Uterus (tissue), 4 donors: Measurements from ENCODE around the gene C1orf94. TPM values are rescaled to one million over a fixed set of nuclear protein-coding genes. Genes with fewer than 3 reads are reported as not detected.
"Not testable (repeated sequence)": the region's sequence is repeated elsewhere in the genome, so short reads cannot be mapped to it uniquely, and the experiment has no call there.

Experiments used
- DNase-seq, 2 donors: peaks; one replicate each; pipeline ENCODE4 v3.0.0-alpha.2; 2019 to 2020
- H3K27ac ChIP-seq, 2 donors: fragments of 200-600 bp; sonication (generic); 1 replicate in 1 of 2; 2 replicates in 1 of 2; pipeline ENCODE4 v1.5.1; 2016 to 2018
- H3K27me3 ChIP-seq, 2 donors: fragments of 200-600 bp; sonication (generic); one replicate each; pipeline ENCODE4 v1.5.1; 2018 to 2019; ENCODE audit warnings: control low read depth in 1 of 2
- H3K36me3 ChIP-seq, 2 donors: fragments of 200-600 bp; sonication (generic); one replicate each; pipeline ENCODE4 v1.5.1; 2019; ENCODE audit warnings: control low read depth in 1 of 2
- H3K4me1 ChIP-seq, 2 donors: fragments of 200-600 bp; sonication (generic); one replicate each; pipeline ENCODE4 v1.5.1; 2018 to 2019; ENCODE audit warnings: control low read depth in 1 of 2
- H3K4me3 ChIP-seq, 2 donors: fragments of 200-600 bp; sonication (generic); 1 replicate in 1 of 2; 2 replicates in 1 of 2; pipeline ENCODE4 v1.5.1; 2018 to 2019; ENCODE audit warnings: mild to moderate bottlenecking in 1 of 2
- H3K9me3 ChIP-seq, 2 donors: fragments of 200-600 bp; sonication (generic); one replicate each; pipeline ENCODE4 v1.5.1; 2019; ENCODE audit warnings: control low read depth in 1 of 2
- POLR2A ChIP-seq, 2 donors: fragments of 450-650 bp; IDR thresholded peaks; one replicate each; pipeline ENCODE4 v1.6.1; 2016; ENCODE audit warnings: antibody characterized with exemption in 2 of 2, mild to moderate bottlenecking in 1 of 2, moderate library complexity in 1 of 2
- intact Hi-C: fragments of 100-400 bp; cut with DNase I; formaldehyde crosslinking; loops from one replicate; pipeline ENCODE4 v1.15.1; 2023; ENCODE audit warnings: low total_unique reads
- total RNA-seq, 4 donors: library from RNA; depleted of rRNA in 3 of 4; stranded (reverse); fragments of >200 nt in 3 of 4; gene quantifications; one replicate each; pipeline versions ENCODE4 v1.1.0 to v1.2.4, GENCODE V29; 2014 to 2023
- TF ChIP-seq, protein P1 (sequence below), 4 experiments: fragments of 200-600 bp in 2 of 4; fragments of 450-650 bp in 2 of 4; sonication (generic) in 2 of 4; IDR thresholded peaks; one replicate each; pipeline ENCODE4 v1.5.1; 2016 to 2019; ENCODE audit warnings: antibody characterized with exemption in 4 of 4, mild to moderate bottlenecking in 2 of 4, moderate library complexity in 1 of 4
- donor health status: DM: yes; HTN: yes; CAD: no.

Gene C1orf94
- total RNA-seq, 4 donors from 2014 or later, result not detected

DNA sequence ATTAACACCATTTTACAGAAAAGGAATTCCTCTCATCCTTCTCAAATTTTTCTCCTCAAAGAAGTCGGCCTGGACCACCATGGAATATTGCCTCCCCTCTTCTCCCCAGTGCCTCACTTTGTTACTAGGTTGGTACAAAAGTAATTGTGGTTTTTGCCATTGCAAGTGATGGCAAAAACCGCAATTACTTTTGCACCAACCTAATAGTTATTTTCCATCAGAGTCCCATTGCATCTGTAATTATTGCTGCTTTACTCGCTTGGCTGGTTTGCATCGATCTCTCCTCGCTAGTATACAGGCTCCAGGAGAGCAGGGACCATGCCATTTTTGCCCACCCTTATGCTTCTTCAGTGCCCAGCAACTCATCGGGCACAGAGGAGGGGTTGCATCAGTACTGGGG, 963 bp upstream of the C1orf94 start:
- no peak overlapping the region for H3K4me3 ChIP-seq
- H3K4me1 ChIP-seq, result no peaks in the 10 kb centered on the region
- no peak for DNase-seq
- intact Hi-C loops, result no loop called here
- H3K36me3 ChIP-seq, result no peaks in the 10 kb centered on the region
- peaks cover 7 to 20% of the 10 kb centered on the region in 2 donors for H3K27me3 ChIP-seq
- no peak for TF ChIP-seq POLR2A (IDR thresholded peaks at IDR 0.05)
- TF ChIP-seq, protein P1, sequence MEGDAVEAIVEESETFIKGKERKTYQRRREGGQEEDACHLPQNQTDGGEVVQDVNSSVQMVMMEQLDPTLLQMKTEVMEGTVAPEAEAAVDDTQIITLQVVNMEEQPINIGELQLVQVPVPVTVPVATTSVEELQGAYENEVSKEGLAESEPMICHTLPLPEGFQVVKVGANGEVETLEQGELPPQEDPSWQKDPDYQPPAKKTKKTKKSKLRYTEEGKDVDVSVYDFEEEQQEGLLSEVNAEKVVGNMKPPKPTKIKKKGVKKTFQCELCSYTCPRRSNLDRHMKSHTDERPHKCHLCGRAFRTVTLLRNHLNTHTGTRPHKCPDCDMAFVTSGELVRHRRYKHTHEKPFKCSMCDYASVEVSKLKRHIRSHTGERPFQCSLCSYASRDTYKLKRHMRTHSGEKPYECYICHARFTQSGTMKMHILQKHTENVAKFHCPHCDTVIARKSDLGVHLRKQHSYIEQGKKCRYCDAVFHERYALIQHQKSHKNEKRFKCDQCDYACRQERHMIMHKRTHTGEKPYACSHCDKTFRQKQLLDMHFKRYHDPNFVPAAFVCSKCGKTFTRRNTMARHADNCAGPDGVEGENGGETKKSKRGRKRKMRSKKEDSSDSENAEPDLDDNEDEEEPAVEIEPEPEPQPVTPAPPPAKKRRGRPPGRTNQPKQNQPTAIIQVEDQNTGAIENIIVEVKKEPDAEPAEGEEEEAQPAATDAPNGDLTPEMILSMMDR (IDR thresholded peaks at IDR 0.05), result no peak
- no peaks in the 10 kb centered on the region for H3K9me3 ChIP-seq
- no peak overlapping the region for H3K27ac ChIP-seq

DNA sequence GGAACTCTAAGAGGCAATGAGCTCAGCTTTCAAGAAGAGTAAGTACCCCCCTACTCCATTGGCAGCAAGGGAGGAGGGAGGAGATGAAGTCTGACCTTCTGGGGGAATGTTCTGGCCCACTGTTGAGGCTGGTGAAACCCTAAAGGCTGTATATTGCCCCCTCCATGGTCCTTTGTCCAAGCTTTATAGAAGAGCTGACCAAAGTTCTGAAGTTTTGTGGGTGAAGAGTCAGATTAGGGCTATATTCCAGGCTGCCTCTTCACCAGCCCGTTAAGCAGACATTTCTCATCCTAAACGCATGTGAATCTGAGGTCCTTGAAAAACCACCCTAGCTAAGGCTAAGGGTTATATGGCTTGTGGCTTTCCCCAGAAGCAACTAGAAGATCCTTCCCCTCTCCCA, 1.4 kb downstream of the C1orf94 start:
- Histone ChIP-seq H3K27ac (no peak overlapping the region), H3K27me3 (peaks cover 7 to 20% of the 10 kb centered on the region in 2 donors), H3K4me1 (no peaks in the 10 kb centered on the region), H3K4me3 (no peak overlapping the region), H3K36me3 (no peaks in the 10 kb centered on the region), H3K9me3 (no peaks in the 10 kb centered on the region)
- DNase-seq, result no peak
- no peak for TF ChIP-seq POLR2A (IDR thresholded peaks at IDR 0.05)
- TF ChIP-seq, protein P1 (IDR thresholded peaks at IDR 0.05), result no peak
- intact Hi-C loops, result no loop called here

DNA sequence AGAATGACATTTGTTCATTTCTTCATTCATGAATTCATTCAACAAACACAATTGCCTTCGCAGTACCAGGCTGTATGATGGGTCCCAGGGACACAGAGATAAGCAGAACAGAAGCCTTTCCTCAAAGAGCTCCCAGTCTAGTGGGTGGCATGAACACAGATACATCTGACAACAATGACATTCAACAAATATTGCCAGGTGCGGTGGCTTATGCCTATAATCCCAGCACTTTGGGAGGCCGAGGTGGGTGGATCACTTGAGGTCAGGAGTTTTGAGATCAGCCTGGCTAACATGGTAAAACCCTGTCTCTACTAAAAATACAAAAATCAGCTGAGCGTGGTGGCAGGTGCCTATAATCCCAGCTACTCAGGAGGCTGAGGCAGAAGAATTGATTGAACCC, 6.7 kb downstream of the C1orf94 start:
- H3K9me3 ChIP-seq, H3K27me3 ChIP-seq, DNase-seq, H3K4me3 ChIP-seq, H3K36me3 ChIP-seq, intact Hi-C loops, H3K4me1 ChIP-seq, H3K27ac ChIP-seq: not testable (repeated sequence)

DNA sequence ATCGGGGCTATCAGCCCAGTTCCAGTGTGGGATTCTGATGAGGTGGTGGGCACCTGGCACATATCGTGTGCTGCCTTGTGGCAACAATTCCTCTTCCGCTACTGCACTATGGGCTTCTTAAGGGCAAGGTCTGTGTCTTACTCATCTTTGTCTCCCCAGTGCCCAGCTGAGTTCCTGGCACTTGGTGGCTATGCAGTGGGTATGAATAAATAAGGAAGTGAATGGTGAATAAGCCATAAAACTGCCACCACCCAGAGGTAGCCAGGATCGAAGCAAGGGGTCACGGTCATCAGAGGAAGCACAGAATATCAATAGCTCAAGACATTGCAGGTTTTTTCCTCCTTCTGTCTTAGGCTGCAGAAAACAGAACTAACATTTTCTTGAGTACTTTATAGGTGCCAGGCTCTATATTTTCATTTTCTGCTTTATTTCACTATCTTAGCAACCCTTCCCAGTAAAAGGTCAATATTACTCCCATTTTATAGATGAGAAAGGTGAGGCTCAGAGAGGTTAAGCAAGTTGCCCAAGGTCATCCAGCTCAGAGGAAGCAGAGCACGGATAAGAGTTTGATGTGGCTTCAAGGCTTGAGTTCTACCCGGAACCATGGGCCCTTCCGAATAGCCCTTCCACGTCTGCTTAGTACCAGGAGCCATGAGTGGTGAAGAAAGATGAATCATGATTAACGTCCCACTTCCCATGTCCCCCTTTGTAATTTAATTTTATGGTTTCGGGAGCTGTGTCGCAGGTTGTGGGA, 10.2 kb downstream of the C1orf94 start:
- Histone ChIP-seq H3K4me3 (no peak overlapping the region), H3K27ac (no peak overlapping the region), H3K9me3 (no peaks in the 10 kb centered on the region), H3K36me3 (no peaks in the 10 kb centered on the region), H3K27me3 (no peaks in the 10 kb centered on the region), H3K4me1 (no peaks in the 10 kb centered on the region)
- intact Hi-C loops, result no loop called here
- DNase-seq, result no peak
- no peak for TF ChIP-seq POLR2A (IDR thresholded peaks at IDR 0.05)
- TF ChIP-seq, protein P1 (IDR thresholded peaks at IDR 0.05), result no peak

DNA sequence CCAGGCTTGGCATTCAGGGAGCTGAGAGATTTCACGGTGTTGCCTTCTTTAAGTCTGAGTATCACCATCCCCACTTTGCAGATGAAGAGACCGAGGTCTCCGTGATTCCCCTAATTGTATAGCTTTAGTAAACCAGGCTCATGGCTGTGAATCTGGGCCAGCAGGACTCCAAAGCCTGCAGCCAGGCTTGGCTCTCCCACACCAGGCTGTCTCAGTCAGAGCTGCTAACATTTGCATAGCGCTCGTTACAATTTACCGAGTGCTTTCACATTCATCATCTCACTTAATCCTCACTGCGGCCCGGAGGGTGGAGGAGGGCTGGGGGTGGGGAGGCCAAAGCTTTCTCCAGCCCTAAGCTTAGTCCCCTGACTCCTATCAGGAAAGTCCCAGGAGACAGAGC, 11.7 kb downstream of the C1orf94 start:
- Histone ChIP-seq H3K4me3 (no peak overlapping the region), H3K4me1 (no peaks in the 10 kb centered on the region), H3K9me3 (no peaks in the 10 kb centered on the region), H3K27me3 (no peaks in the 10 kb centered on the region), H3K27ac (no peak overlapping the region), H3K36me3 (no peaks in the 10 kb centered on the region)
- TF ChIP-seq, protein P1 (IDR thresholded peaks at IDR 0.05), result no peak
- no peak for TF ChIP-seq POLR2A (IDR thresholded peaks at IDR 0.05)
- no peak for DNase-seq
- intact Hi-C loops, result no loop called here
